HG03575 (cell line): ENCODE data around the gene KAT2B.

ENCODE experiments used
- ATAC-seq: cut with Tn5 transposase; IDR thresholded peaks from one replicate; pipeline ENCODE4 v1.9.1; 2021; ENCODE audit not compliant: unreplicated experiment, insufficient number of reproducible peaks, low FRiP score; ENCODE audit errors: extremely low read depth

KAT2B gene

DNA sequence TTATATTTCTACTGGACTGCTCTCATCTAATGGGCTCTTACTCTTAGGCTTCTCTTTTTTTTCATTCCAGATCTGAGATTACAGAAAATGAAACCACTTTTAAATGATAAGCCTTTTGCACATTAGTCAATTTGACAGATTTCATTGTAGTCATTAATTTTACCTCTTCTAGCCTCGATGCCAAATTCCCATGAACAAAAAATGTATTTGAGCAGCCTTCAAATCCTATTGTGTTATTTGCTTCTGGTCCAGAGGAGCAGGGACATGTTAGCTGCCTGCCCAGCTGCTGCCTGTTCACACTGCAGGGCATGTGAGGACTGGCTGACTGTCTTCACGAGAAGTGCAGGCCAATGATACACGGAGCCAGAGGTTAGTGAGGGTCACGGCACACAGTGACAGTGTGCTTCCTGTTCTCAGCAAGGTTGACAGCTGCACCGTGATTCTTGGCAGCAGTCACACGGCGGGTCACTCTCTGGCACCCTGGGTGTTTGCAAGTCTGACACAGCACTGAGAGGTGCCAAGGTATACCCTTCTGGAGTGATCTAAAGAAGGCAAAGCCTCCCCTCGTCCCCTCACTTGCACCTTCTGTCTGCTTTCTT is 40.8 kb downstream of the KAT2B start:
- ATAC-seq: peak; percentile 72

DNA sequence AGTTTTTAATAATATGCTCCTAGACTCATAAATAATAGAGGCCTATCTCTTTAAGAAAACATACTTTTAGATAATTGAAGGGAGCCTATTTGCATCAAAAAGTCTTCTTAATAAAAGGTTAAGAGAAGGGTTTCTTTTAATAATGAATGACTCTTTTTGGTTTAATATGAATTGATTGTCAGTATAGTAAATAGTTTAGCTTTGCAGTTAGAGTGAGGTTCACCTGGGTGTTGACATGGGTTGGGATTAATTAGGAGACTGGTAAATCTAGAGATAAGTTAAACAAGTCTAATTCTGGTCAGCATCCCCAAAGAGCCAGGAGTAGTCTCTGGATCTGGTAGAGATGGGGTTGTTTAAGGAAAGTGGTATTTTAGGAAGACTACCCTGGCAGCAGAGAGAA is 43.0 kb downstream of the KAT2B start:
- ATAC-seq: no peak

DNA sequence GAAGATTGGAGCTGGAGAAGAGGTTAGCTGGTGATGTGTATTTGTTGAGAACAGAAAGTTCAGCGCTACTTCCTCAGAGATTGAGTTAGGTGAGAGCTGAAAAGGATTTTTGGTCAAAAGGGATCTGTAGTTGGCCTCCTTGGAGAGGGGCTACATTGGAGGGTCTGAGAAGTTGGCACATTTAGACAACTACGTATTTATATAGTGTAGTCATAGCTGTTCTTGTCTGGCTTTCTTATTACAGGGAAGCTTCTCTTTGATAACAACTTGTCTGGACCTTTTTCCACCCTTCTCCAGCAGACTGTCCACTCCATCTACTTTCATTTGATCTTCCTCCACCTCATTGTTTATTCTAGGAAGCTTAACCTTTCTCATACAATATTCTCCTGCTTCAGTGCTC is 43.7 kb downstream of the KAT2B start:
- no peak for ATAC-seq

DNA sequence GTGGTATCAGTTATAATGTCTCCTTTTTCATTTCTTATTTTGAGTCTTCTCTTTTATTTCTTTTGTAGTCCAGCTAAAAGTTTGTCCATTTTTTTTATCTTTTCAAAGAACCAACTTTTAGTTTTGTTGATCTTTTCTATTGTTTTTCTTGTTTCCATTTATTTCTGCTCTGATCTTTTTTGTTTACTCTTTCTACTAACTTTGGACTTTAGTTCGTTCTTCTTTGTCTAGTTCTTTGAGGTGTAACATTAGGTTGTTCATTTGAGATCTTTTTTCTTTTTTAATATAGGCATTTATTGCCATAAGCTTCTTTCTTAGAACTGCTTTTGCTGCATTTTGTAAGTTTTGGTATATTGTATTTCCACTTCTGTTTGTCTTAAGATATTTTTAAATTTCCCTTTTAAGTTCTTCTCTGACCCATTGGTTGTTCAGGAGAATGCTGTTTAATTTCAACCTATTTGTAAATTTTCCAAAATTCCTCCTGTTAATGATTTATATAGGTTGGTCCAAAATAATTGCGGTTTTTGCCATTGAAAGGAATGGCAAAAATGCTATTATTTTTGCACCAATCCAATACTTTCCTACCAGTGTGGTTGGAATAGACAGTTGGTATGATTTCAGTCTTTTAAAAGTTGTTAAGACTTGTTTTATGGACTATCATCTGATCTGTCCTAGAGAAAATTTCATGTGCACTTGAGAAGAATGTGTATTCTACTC is 51.2 kb downstream of the KAT2B start:
- no peak for ATAC-seq

DNA sequence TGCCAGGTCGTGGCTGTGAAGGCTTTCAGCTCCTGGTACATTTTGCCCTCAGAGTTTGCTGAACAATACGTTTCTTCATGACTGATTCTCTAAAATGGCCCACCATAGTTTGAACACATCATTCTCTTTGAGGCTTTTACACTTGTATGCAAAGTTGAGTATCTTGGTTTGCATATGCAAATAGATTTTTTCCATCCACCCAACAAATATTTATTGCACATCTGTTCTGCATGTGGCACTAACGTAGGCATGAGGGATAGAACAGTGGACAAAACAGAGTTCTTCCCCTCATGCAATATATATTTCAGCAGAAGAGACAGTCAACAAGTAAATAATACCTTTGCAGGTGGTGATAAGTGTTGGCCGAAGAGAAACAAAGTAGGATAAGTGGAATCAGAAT is 55.2 kb downstream of the KAT2B start:
- ATAC-seq: no peak

DNA sequence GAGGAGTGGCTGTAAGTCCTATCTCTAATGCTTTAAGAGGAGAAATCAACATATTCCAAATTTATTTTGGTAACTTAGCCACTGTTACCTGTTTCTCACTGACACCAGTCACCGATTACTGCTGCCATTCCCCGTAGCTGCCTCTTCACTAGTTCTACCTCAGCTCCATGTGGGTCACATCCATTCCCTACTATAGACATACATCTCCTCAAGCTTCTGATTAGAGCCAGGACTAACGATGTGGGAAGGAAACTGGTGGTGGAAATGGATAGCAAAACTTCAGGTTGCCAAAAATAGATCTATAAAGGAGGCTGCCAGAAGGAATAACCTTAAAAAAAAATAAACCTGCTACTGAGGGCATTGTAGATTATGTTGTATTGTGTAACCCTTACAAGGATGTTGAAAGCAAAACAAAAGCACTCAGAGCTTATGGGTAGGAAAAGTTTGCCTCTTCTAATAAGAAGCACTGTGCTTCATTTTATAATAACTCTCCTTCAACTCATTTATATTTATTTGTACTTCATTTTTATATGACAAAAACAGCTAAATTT is 56.0 kb downstream of the KAT2B start:
- ATAC-seq: no peak

DNA sequence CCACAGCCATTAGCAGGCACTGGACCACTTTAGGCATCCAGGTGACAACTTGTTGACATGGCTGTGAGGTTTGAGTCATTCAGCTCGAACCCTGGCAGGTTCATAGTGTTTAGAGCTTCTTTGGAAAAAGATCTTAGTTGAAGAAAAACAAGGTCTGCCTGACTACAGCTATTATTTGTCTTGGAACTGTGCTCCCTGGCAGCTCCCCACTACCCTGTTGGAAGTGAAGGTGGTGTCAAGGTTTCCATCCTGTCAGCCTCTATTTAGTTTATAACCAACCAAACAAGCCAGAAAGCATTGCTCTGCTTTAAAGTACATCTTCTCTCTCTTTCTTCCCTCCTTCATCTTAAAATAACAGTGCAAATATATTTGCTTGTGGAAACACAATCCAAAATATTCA is 56.8 kb downstream of the KAT2B start:
- ATAC-seq: no peak

DNA sequence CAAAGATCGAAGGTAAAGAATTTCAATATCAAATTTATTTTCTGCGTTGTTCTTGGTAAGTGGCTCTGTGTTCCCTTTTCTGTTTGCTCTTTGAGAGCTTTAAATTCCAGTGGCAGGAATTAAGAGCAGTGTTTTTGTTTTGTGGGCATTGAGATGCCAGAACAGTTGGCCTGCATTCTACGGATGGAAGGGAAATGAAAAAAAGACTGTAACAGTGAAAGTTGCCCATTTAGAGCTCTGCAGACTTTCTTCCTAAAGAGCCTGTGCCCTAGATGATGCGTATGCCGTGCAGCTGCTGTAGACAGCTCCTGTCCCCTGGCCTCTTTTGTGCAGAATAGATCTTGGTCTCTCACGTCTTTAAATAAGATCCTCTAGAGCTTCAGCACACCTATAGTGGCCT is 58.8 kb downstream of the KAT2B start:
- no peak for ATAC-seq

DNA sequence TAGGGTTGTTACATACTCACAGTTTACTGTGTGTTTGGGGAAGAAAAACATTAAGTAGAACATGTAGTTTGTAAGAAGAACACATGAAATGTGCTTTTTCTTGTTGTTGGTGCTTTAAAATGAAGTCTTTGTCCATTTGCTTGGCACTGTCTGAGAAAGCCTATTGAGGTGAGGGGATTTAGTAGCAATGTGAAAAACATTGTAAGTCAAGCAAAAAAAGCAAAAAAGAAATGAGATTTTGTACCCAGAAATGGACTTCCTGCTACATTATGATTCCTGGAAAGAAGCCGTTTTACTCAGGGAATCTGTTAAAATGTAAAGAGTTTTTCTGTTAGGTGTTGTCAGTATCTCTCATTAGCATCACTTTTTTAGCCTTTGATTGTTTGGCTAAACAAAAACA is 59.9 kb downstream of the KAT2B start:
- no peak for ATAC-seq

DNA sequence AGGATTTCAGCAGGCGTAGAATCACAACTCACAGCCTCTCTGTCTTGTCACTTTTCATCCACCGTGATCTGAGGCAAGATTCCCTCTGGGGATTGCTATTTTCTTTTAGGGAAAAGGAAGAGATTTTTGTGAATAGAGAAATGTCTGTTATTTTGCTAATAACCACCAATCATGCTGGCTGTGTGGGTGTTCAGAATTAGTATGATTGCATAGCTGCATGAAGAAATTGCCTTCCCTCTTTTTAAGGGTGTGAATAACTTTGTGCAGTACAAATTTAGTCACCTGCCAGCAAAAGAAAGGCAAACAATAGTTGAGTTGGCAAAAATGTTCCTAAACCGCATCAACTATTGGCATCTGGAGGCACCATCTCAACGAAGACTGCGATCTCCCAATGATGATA is 60.8 kb downstream of the KAT2B start:
- ATAC-seq: no peak

DNA sequence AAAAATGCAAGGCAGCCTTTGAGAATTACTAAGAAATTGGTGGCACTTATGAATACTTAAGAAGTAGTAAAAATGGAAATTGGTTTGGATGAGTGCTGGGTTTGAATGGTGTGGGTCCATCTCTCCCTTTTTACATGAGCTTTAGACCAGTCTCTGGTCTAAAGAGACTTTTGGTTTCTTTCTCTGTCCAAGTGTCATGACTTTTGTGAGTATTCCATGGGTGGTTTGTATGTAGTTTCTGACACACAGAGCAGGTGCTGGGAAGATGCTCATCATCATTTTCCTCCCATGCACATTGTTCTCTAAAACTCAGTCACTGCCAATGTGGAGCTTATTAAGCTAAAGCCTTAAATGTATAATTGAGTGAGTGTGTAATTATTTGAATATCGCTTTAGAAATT is 63.5 kb downstream of the KAT2B start:
- no peak for ATAC-seq

DNA sequence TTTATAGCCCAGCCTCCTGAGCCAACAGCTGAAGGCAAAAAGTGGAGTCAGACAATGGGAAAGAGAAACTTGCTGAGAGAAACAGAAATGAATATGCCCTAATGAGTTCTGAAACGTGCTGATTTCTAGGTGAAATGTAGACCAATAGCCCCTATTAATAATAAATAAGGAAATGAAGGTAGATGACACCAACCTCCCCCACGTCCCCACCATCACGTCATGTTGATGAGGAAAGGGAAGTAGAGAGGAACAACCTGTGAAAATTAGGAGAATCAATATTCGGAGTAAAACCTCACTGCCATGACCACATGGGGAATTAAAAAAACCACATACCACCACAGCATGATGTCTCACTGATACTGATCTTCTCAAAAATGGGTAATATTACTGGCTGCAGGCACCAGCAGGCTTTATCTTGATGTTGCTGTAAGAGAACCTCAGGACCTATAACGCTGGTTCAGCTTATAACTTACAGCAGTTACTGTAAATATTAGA is 64.0 kb downstream of the KAT2B start:
- ATAC-seq: no peak

DNA sequence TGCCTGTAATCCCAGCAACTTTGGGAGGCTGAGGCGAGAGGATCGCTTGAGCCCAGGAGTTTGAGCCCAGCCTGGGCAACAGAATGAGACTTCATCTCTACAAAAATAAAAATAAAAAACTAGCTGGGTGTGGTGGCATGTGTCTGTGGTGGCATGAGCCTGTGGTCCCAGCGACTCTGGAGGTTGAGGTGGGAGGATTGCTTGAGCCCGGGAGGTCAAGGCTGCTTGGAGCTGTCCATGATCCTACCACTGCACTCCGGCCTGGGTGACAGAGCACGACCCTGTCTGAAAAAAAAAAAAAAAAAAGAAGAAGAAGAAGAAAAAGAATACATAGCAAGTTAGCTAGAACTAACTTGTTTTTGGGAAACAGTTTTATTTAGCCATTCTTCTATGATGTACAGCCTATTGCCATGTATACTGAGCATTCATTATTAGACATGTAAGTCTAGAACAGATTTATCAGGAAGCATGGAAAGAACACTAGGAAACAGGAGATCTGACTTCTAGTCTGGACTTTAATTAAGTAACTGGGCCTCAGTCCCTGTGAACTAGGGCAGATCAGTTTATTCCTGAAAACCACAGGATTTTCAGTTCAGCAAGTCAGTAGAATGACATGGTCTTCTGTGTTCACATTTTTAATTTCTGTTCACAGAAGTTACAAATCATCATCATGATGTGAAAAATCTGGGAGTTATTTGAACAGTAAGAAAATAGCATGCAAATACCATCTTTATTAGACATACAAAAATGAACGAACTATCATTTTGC is 65.5 kb downstream of the KAT2B start:
- ATAC-seq: no peak

DNA sequence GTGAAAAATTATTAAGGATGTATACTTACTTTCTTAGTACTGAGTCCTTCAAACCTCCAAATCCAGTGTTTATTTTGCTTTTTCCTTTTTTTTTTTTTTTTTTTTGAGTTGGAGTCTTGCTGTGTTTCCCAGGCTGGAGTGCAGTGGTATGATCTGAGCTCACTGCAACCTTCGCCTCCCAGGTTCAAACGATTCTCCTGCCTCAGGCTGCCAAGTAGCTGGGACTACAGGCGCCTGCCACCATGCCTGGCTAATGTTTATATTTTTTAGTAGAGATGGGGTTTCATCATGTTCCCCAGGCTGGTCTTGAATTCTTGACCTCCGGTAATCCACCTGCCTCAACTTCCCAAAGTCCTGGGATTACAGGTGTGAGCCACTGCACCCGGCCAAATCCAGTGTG is 67.5 kb downstream of the KAT2B start:
- no peak for ATAC-seq

DNA sequence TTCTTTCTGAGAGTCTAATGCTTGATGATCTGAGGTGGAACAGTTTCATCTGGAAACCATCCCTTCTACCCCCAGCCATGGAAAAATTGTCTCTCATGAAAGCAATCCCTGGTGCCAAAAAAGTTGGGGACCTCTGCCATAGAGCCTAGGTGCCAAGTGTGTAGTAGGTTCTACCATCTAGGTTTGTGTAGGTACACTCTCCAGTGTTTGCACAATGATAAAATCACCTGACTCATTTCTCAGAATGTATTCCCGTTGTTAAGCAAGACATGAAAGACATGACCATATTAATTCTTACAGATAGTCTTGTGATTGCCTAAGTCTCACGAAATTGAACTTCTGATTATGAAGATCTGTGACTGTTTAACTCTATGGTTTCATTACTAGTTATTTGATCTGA is 68.6 kb downstream of the KAT2B start:
- no peak for ATAC-seq

DNA sequence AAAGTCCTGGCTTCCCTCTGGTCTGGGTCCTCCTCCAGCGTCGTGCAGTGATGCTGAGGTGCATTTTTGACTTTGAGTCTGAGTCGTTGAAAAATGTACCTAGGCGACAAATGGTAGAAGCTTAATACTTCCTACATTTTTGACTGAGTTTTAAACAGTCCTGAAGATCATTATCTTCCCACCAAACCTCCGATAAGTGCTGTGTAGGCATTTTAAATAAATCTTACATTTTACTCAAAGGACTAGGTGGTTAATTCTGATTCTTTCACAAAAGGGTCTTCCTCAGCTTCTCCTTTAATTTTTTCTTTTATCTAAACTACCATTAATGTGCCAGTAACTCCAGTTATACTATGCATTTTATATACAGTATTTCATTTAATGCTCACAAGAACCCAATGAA is 70.6 kb downstream of the KAT2B start:
- no peak for ATAC-seq

DNA sequence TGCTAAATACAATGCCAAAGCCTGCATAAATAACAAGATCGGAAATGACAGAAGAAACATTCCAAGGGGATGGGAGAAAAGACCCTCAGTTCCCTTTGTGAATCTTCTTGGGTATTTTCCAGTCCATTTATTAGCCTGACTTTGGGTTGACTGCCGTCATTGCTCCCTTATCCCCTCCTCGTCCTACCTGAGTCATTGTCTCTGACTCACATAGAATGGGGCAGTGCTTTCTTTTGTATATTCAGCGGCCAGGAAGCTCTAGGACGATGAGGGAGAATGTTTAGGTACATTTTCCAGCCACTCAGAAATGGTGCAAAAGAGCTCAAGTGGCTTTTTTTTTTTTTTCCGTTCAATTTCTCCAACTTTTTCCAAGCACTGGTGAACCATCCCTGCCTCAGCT is 71.6 kb downstream of the KAT2B start:
- ATAC-seq: no peak

DNA sequence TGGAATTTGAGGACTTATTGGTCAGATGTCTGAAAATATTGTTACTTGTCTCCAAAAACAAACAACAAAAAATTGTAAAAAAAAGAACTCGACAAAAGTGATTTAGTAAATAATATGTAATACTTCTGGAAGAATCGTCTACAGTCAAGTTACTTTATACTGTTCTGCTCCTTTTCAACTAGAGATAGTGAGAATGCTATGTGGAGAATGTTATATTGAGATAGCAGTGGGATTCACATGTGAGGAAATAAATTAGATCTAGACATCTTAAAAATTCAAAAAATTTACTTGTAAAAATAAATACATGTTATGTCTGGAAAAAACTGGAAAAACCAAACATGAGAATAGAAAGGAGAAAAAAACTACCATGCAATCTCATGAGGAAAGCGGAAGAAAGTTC is 80.8 kb downstream of the KAT2B start:
- no peak for ATAC-seq

DNA sequence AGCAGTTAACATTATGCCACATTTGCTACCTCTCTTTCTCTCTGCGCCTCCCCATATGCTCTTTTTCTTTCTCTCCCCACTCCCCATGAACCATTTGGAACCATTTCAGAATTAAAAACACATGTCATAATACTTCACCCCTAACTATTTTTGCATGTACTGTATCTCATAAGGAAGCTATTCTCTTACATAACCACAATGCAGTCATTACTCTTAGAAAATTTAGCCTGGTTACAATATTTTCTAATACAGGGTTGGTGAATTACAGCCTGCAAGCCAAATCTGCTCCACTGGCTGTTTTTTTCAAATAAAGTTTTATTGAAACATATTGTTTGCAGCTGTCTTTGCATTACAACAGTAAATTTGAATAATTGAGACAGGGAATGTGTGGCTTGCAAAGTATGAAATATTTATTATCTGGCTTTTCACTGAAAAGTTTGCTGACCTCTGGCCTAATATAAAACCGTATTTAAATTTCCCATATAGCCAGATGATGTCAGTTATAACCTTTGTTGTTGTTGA is 82.9 kb downstream of the KAT2B start:
- ATAC-seq: no peak

DNA sequence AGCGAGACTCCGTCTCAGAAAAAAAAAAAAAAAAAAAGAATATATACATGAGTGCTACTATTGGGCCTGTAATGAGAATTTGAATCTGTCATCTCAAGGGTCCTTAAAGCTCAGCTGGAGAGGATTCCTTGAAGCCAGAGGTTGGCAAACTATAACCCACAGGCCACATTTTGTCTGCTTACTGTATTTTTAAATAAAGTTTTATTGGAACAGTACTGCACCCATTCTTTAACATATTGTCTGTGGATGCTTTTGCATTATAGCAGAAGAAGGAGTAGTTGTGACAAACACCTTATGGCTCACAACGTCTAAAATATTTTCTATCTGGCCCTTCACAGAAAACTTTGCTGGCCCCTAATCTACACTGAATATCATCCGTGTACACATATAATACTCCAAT is 85.0 kb downstream of the KAT2B start:
- no peak for ATAC-seq
